IMR-90 (cell line): ENCODE results near the gene SFR1. TPM values are rescaled to one million over a fixed set of nuclear protein-coding genes. Genes with fewer than 3 reads are reported as not detected.
"Not testable (repeated sequence)": the region's sequence is repeated elsewhere in the genome, so short reads cannot be mapped to it uniquely, and the experiment has no call there.

Source experiments
- ATAC-seq: fragments of 200-7000 bp; cut with Tn5 transposase; 2 replicates; pipeline ENCODE4 v1.9.1; 2020; ENCODE audit warnings: low read depth, mild to moderate bottlenecking, moderate library complexity
- BruUV-seq: library from RNA; stranded (reverse); fragments of 400-500 nt; replicated peaks from 2 replicates; lab custom pipeline; 2021; lab: Mats Ljungman, UMichigan
- CTCF ChIA-PET: fragments of 300-600 bp; formaldehyde crosslinking; extraction: SDS; loops from one replicate; lab custom pipeline; 2021; ENCODE audit warnings: antibody characterized with exemption; lab: Yijun Ruan, JAX
- POLR2A ChIA-PET: fragments of 300-600 bp; sonication (Branson Sonifier 250); formaldehyde crosslinking; loops from one replicate; lab custom pipeline; 2022; ENCODE audit warnings: antibody characterized with exemption; ENCODE audit not compliant: unreplicated experiment; lab: Charles Lee
- DNase-seq: peaks from one replicate; pipeline ENCODE4 v3.0.0; 2013
- H2AFZ ChIP-seq: replicated peaks from 2 replicates; pipeline ENCODE3; 2013; ENCODE audit warnings: low read length, mild to moderate bottlenecking; ENCODE audit not compliant: poor library complexity
- H2AK5ac ChIP-seq: 2 replicates; pipeline ENCODE4 v1.6.1; 2013; ENCODE audit warnings: low read depth, low read length, inconsistent platforms
- H2AK9ac ChIP-seq: replicated peaks from 2 replicates; pipeline ENCODE3; 2013; ENCODE audit warnings: mild to moderate bottlenecking, low read depth, low read length, moderate library complexity; ENCODE audit not compliant: poor library complexity
- H2BK120ac ChIP-seq: 2 replicates; pipeline ENCODE4 v1.6.1; 2013; ENCODE audit warnings: low read depth, low read length, inconsistent platforms
- H2BK15ac ChIP-seq: 3 replicates; pipeline ENCODE4 v1.6.1; 2013; ENCODE audit warnings: low read depth, low read length, inconsistent platforms
- H2BK20ac ChIP-seq: 2 replicates; pipeline ENCODE4 v1.6.1; 2013; ENCODE audit warnings: low read depth, mild to moderate bottlenecking, inconsistent platforms, low read length, moderate library complexity
- H2BK5ac ChIP-seq: 2 replicates; pipeline ENCODE4 v1.6.1; 2013; ENCODE audit warnings: mild to moderate bottlenecking, low read depth, low read length, inconsistent platforms; ENCODE audit not compliant: poor library complexity, severe bottlenecking
- H3K14ac ChIP-seq: replicated peaks from 2 replicates; pipeline ENCODE4 v1.6.1; 2013; ENCODE audit warnings: low read depth, low read length, inconsistent platforms
- H3K18ac ChIP-seq: 2 replicates; pipeline ENCODE4 v1.6.1; 2013; ENCODE audit warnings: low read depth, low read length, control low read depth
- H3K23ac ChIP-seq: 2 replicates; pipeline ENCODE4 v1.6.1; 2013; ENCODE audit warnings: low read depth, low read length, inconsistent platforms
- H3K27ac ChIP-seq: 2 replicates; pipeline ENCODE4 v1.5.1; 2013; ENCODE audit warnings: mild to moderate bottlenecking, control low read depth, low read length; ENCODE audit not compliant: insufficient read depth
- H3K27me3 ChIP-seq: 2 replicates; pipeline ENCODE4 v1.6.1; 2013; ENCODE audit warnings: low read length; ENCODE audit not compliant: control insufficient read depth, insufficient read depth
- H3K36me3 ChIP-seq: 2 replicates; pipeline ENCODE4 v1.6.1; 2013; ENCODE audit warnings: low read length, mixed read lengths; ENCODE audit not compliant: control insufficient read depth, insufficient read depth
- H3K4ac ChIP-seq: 2 replicates; pipeline ENCODE4 v1.6.1; 2013; ENCODE audit warnings: low read depth, low read length, inconsistent platforms
- H3K4me1 ChIP-seq: 2 replicates; pipeline ENCODE4 v1.6.1; 2013; ENCODE audit warnings: low read length, mixed read lengths; ENCODE audit not compliant: control insufficient read depth, insufficient read depth
- H3K4me2 ChIP-seq: 2 replicates; pipeline ENCODE4 v1.6.1; 2013; ENCODE audit warnings: low read depth, mild to moderate bottlenecking, control low read depth, low read length, moderate library complexity
- H3K4me3 ChIP-seq: 2 replicates; pipeline ENCODE4 v1.5.1; 2013; ENCODE audit warnings: low read depth, mild to moderate bottlenecking, control low read depth, low read length, moderate library complexity; ENCODE audit not compliant: insufficient read depth
- H3K56ac ChIP-seq: 2 replicates; pipeline ENCODE4 v1.6.1; 2013; ENCODE audit warnings: low read length, inconsistent platforms; ENCODE audit not compliant: insufficient read depth; ENCODE audit errors: extremely low read depth
- H3K79me1 ChIP-seq, 2 experiments: 2 replicates each; pipeline ENCODE4 v1.6.1; 2013; ENCODE audit warnings: low read length in 2 of 2, inconsistent platforms in 1 of 2, low read depth in 1 of 2
- H3K9ac ChIP-seq: 2 replicates; pipeline ENCODE4 v1.6.1; 2013; ENCODE audit warnings: low read depth, low read length, control low read depth
- H3K9me1 ChIP-seq: 2 replicates; pipeline ENCODE4 v1.6.1; 2013; ENCODE audit warnings: low read length, inconsistent platforms; ENCODE audit not compliant: insufficient read depth
- H3K9me3 ChIP-seq: 2 replicates; pipeline ENCODE4 v1.6.1; 2013; ENCODE audit warnings: low read length; ENCODE audit not compliant: control insufficient read depth, insufficient read depth
- H4K20me1 ChIP-seq: 2 replicates; pipeline ENCODE4 v1.6.1; 2013; ENCODE audit warnings: low read length, inconsistent platforms; ENCODE audit not compliant: insufficient read depth
- H4K5ac ChIP-seq: 2 replicates; pipeline ENCODE4 v1.6.1; 2013; ENCODE audit warnings: mild to moderate bottlenecking, low read depth, low read length, control low read depth
- H4K8ac ChIP-seq, 2 experiments: 2 replicates each; pipeline ENCODE4 v1.6.1; 2013; ENCODE audit warnings: low read depth in 2 of 2, low read length in 2 of 2, control low read depth in 1 of 2, inconsistent platforms in 1 of 2
- H4K91ac ChIP-seq: 2 replicates; pipeline ENCODE4 v1.6.1; 2013; ENCODE audit warnings: low read depth, low read length, inconsistent platforms; ENCODE audit not compliant: insufficient read depth
- CEBPB ChIP-seq: IDR thresholded peaks from 2 replicates; pipeline ENCODE4 v1.6.1; 2012; ENCODE audit warnings: low read depth, low read length, improper control_type of control experiment
- CHD1 ChIP-seq: IDR thresholded peaks from 2 replicates; pipeline ENCODE4 v1.6.1; 2012; ENCODE audit warnings: low read depth, low read length, improper control_type of control experiment
- MXI1 ChIP-seq: IDR thresholded peaks from 2 replicates; pipeline ENCODE4 v1.6.1; 2012; ENCODE audit warnings: low read depth, mild to moderate bottlenecking, low read length, moderate library complexity, borderline replicate concordance
- NFE2L2 ChIP-seq: fragments of 150-350 bp; IDR thresholded peaks from 2 replicates; pipeline ENCODE4 v1.6.1; 2016; ENCODE audit warnings: low read depth, mild to moderate bottlenecking, low read length
- POLR2A ChIP-seq: IDR thresholded peaks from 2 replicates; pipeline ENCODE4 v1.6.1; 2012; ENCODE audit warnings: mild to moderate bottlenecking, low read depth, low read length
- RAD21 ChIP-seq: IDR thresholded peaks from 2 replicates; pipeline ENCODE4 v1.6.1; 2012; ENCODE audit warnings: low read length, improper control_type of control experiment
- RCOR1 ChIP-seq: IDR thresholded peaks from 2 replicates; pipeline ENCODE4 v1.6.1; 2012; ENCODE audit warnings: mild to moderate bottlenecking, low read length, improper control_type of control experiment; ENCODE audit not compliant: insufficient replicate concordance
- RFX5 ChIP-seq: IDR thresholded peaks from 2 replicates; pipeline ENCODE4 v1.8.0; 2012; ENCODE audit warnings: low read depth, mild to moderate bottlenecking, low read length, moderate library complexity
- WGBS, 2 experiments: methylation state at CpG; one replicate each; pipeline versions ENCODE4 v1.1.5 to v1.1.7; 2013; ENCODE audit warnings: missing lambda C conversion rate in 2 of 2; ENCODE audit not compliant: insufficient read length in 1 of 2; ENCODE audit errors: extremely low coverage in 2 of 2; 5-methylcytosine and 5-hydroxymethylcytosine counted together
- dilution Hi-C: fragments of 300-500 bp; cut with HindIII; formaldehyde crosslinking; loops from one replicate; pipeline ENCODE4 v1.14.3; 2018; ENCODE audit warnings: low sequenced_read_pairs; ENCODE audit not compliant: unreplicated experiment
- in situ Hi-C: fragments of 300-500 bp; cut with MboI; formaldehyde crosslinking; loops from 3 replicates; pipeline ENCODE4 v1.14.3; 2019; ENCODE audit warnings: low sequenced_read_pairs, inconsistent platforms, mixed read lengths
- intact Hi-C: fragments of 100-400 bp; cut with micrococcal nuclease; formaldehyde crosslinking; loops from 2 replicates; pipeline ENCODE4 v1.10.0; 2022
- polyA plus RNA-seq, 3 experiments: library from polyadenylated mRNA; depleted of rRNA; stranded (reverse); fragments of >200 nt; gene quantifications; 2 replicates each; pipeline ENCODE4 v1.2.3, GENCODE V29; 2012; ENCODE audit warnings: low replicate concordance in 1 of 3
- total RNA-seq: library from RNA; depleted of rRNA; stranded (reverse); fragments of >200 nt; gene quantifications from 2 replicates; pipeline ENCODE4 v1.2.3, GENCODE V29; 2012
- TF ChIP-seq, protein P1 (sequence below): fragments of 150-350 bp; IDR thresholded peaks from 2 replicates; pipeline ENCODE4 v1.6.1; 2016; ENCODE audit warnings: low read depth, mild to moderate bottlenecking, low read length, moderate library complexity, borderline replicate concordance

SFR1 gene
- total and polyA plus RNA-seq, 2 of the 4 experiments (the other 2 are of a cell fraction): 1.6 to 2.3 TPM

GRCh38 chr10:104170610-104171254 is 48.8 kb downstream of the SFR1 start:
- Histone ChIP-seq H4K91ac (no peak overlapping the region), H3K14ac (no peak overlapping the region), H3K9me1 (no peaks in the 10 kb centered on the region), H3K9me3 (no peaks in the 10 kb centered on the region), H3K23ac (no peak overlapping the region), H4K8ac (no peak overlapping the region), H3K27ac (no peak overlapping the region), H4K5ac (no peak overlapping the region), H2AFZ (no peak overlapping the region), H3K4me2 (no peak overlapping the region), H2BK5ac (no peak overlapping the region), H2BK15ac (no peak overlapping the region), H3K27me3 (peaks cover 24% of the 10 kb centered on the region), H3K4me1 (no peaks in the 10 kb centered on the region), H4K20me1 (no peaks in the 10 kb centered on the region), H2AK5ac (no peak overlapping the region), H3K36me3 (no peaks in the 10 kb centered on the region), H2BK120ac (no peak overlapping the region), H3K4ac (no peak overlapping the region), H3K18ac (no peak overlapping the region), H3K56ac (no peak overlapping the region), H3K79me1 (no peaks in the 10 kb centered on the region), H3K4me3 (no peak overlapping the region), H3K9ac (no peak overlapping the region), H2AK9ac (no peak overlapping the region), H2BK20ac (no peak overlapping the region)
- CTCF ChIA-PET: no interaction called here
- POLR2A ChIA-PET: no interaction called here
- intact Hi-C loops: no loop called here
- 33% methylated on average over 2 of the region's 5 CpGs; no CpG with 5 or more reads in 1 of the 2 experiments for WGBS, 2 experiments
- no TSS peak for BruUV-seq
- dilution Hi-C loops: no loop called here
- ATAC-seq: no peak
- in situ Hi-C loops: no loop called here
- no peak for TF ChIP-seq MXI1
- TF ChIP-seq RFX5: no peak
- TF ChIP-seq POLR2A: no peak
- TF ChIP-seq, protein P1, sequence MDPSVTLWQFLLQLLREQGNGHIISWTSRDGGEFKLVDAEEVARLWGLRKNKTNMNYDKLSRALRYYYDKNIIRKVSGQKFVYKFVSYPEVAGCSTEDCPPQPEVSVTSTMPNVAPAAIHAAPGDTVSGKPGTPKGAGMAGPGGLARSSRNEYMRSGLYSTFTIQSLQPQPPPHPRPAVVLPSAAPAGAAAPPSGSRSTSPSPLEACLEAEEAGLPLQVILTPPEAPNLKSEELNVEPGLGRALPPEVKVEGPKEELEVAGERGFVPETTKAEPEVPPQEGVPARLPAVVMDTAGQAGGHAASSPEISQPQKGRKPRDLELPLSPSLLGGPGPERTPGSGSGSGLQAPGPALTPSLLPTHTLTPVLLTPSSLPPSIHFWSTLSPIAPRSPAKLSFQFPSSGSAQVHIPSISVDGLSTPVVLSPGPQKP: no peak
- TF ChIP-seq NFE2L2: no peak
- no peak for TF ChIP-seq CHD1
- TF ChIP-seq CEBPB: no peak
- no peak for TF ChIP-seq RCOR1
- no peak for TF ChIP-seq RAD21
- DNase-seq: no peak

DNA sequence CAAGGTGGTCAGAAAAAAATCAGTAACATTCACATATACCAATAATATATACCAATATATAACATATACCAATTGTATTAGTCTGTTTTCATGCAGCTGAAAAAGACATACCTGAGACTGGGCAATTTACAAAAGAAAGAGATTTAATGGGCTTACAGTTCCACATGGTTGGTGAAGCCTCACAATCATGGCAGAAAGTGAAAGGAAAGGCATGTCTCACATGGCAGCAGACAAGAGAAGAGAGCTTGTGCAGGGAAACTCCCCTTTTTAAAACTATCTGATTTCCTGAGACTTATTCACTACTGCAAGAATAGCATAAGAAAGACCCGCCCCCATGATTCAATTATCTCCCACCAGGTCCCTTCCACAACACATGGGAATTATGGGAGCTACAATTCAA is 52.2 kb downstream of the SFR1 start:
- H3K4me1 ChIP-seq: not testable (repeated sequence)

More for the DNA sequence above, 52.2 kb downstream of the SFR1 start:
- H2BK20ac ChIP-seq, H3K4ac ChIP-seq, H2BK15ac ChIP-seq, H3K56ac ChIP-seq, DNase-seq, H3K18ac ChIP-seq, intact Hi-C loops, H4K5ac ChIP-seq, H2AK9ac ChIP-seq, H3K4me3 ChIP-seq, H2BK5ac ChIP-seq, H3K9me1 ChIP-seq, H3K14ac ChIP-seq, H3K79me1 ChIP-seq, H2AK5ac ChIP-seq, H4K91ac ChIP-seq, H3K9ac ChIP-seq, dilution Hi-C loops, H3K9me3 ChIP-seq, H4K8ac ChIP-seq, H2BK120ac ChIP-seq, H2AFZ ChIP-seq, CTCF ChIA-PET, H3K23ac ChIP-seq, H3K36me3 ChIP-seq, BruUV-seq, H4K20me1 ChIP-seq, H3K27ac ChIP-seq, POLR2A ChIA-PET, H3K4me2 ChIP-seq, in situ Hi-C loops, ATAC-seq: not testable (repeated sequence)
- no CpG with 5 or more reads among the region's 1 CpG for WGBS, 2 experiments
- H3K27me3 ChIP-seq: peaks cover 23% of the 10 kb centered on the region
